HG02798 (cell line): Measurements from ENCODE around the gene CDC42.
"Not testable (repeated sequence)": the region's sequence is repeated elsewhere in the genome, so short reads cannot be mapped to it uniquely, and the experiment has no call there.

Source experiments
- ATAC-seq: cut with Tn5 transposase; IDR thresholded peaks from one replicate; pipeline ENCODE4 v1.9.1; 2021; ENCODE audit warnings: mild to moderate bottlenecking; ENCODE audit not compliant: unreplicated experiment, poor library complexity

Gene CDC42

GRCh38 chr1:22064751-22065402 is 12.4 kb downstream of the CDC42 start:
- no peak for ATAC-seq

- no peak for ATAC-seq
Measured at GRCh38 chr1:22071511-22071910, 19.0 kb downstream of the CDC42 start.

- no peak for ATAC-seq
Measured at GRCh38 chr1:22074803-22075202, 22.3 kb downstream of the CDC42 start.

- no peak for ATAC-seq
Measured at GRCh38 chr1:22075718-22076117, 23.2 kb downstream of the CDC42 start.

GRCh38 chr1:22076346-22076745 is 23.8 kb downstream of the CDC42 start:
- ATAC-seq, result no peak

DNA sequence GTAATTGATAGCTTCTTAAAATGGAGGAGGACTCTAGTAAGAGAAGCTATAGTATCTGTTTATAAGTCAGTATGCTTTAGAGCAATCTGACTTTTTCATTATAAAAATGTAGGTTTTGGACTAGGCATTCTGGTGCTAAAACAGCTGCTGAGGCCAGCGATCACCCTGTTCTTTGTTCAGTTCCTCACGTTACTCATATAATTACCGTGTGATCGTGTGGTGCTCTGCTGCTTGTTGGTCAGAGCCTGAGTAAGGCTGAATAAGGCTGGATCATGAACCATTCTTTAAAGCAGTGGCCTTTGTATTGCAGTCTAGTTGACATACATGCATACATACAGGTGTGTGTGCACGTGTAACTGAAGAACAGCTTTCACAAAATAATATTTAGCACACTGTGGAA is 25.2 kb downstream of the CDC42 start:
- ATAC-seq, result no peak

GRCh38 chr1:22078133-22078532 is 25.6 kb downstream of the CDC42 start:
- ATAC-seq, result no peak

DNA sequence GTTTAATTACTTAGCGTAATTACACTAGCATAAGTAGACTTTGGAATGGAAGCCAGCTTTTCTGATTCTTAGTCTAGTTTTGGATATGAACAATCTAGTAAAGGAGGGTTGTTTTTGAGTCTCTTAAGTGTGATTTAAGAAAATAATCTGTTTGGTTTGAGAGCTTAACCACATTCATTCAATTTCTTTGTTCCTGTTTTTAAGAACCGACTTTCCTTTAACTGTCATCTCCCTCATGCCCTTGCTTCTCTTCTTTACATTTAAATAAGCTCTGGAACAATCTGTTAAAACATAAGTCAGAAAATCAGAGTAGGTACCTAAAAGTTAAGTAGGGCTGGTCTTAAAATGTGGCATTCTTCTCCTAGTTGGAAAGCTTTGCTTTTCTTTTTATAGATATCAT is 27.7 kb downstream of the CDC42 start:
- no peak for ATAC-seq

DNA sequence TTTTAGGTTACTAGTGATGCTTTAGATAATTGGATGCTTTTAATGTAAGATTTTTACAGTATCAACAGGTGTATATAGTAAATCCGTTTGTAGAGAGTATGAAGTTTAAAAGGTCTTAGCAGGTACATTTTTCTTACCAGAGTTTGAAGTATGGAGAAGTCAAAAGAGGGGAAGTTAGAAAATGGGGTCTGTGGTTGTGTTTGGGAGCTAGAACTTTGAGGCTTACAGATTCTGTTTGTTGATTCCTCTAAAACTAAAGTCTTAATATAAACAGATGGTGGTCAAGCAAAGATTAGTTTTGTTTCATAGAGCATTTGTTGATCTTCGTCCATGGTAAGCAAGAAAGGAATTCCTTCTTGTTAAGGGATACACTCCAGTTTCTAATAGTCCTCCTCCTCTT is 35.8 kb downstream of the CDC42 start:
- ATAC-seq, result no peak

GRCh38 chr1:22089134-22089571 is 36.6 kb downstream of the CDC42 start:
- no peak for ATAC-seq

DNA sequence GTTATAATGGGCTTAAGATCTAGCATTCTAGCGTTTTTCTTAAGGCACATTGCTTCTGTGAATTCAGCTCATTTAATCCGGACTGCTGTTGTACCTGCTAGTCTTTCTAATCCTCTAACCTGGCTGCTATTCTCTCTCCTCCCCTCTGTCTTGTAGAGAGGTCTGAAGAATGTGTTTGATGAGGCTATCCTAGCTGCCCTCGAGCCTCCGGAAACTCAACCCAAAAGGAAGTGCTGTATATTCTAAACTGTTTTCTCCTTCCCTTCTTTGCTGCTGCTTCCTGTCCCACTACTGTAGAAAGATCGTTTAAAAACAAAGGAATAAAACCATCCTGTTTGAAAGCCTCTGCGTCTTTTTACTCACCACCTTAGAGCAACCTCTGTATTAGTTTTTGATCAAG is 37.3 kb downstream of the CDC42 start:
- no peak for ATAC-seq

DNA sequence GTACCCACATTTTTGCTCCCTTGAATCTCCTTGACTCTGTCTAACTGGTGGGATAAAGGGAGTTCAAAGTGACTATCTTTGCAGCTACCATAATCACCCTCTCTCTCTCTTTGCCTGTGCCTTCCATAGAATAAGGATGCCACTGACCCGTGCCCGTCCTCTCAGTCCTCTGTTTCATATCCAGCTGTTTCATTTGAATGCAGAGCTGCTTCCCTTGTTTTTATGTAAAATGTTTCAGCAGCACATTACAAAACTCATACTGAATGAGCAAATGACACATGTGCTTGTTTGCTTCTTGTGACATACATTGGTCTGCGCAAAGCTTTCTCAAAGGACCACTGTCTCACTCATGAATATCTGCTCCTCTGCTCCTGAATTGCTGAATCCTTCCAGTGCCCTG is 38.4 kb downstream of the CDC42 start:
- ATAC-seq, result no peak

DNA sequence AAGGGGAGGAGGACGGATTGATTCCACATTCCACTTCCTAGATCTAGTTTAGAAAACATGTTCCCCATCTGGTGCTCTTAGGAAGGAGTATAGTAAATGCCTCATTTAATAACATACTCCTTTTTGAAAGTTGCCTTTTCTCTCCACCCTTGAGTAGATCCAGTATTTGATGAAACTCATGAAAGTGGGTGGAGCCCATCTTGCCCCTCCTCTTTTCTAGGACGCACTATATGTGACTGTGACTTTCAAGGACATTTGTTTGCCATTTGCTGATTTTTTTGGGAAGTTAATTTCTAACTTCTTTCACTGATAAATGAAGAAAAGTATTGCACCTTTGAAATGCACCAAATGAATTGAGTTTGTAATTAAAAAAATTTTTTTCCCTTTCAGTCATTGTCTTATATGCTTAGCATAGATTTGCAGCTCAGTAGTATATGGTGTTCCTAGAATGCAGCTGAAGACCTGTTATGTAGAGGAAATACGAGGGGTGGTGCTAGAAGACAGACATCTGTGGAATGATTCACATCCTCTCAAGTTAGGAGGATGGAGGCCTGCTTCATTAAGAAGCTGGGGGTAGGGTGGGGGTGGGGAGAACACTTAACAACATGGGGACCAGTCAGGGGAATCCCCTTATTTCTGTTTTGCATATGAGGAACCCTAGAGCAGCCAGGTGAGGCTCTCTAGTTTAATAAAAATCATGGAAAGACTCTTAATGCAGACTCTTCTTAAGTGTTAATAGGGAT is 39.7 kb downstream of the CDC42 start:
- ATAC-seq, result not testable (repeated sequence)

- no peak for ATAC-seq
Measured at GRCh38 chr1:22093513-22093912, 41.0 kb downstream of the CDC42 start.

DNA sequence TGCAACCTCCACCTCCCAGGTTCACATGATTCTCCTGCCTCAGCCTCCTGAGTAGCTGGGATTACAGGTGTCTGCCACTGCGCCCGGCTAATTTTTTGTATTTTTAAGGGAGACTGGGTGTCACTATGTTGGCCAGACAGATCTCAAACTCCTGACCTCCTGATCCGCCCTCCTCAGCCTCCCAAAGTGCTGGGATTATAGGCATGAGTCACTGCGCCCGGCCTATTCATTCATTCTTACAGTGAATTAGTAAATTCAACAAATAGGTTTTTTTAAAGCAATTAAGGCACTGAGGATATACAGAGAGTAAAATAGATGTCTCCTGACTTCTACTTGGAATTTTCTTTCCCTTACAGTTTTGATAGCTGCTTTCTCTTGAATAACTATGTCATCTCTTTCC is 43.5 kb downstream of the CDC42 start:
- ATAC-seq, result no peak

DNA sequence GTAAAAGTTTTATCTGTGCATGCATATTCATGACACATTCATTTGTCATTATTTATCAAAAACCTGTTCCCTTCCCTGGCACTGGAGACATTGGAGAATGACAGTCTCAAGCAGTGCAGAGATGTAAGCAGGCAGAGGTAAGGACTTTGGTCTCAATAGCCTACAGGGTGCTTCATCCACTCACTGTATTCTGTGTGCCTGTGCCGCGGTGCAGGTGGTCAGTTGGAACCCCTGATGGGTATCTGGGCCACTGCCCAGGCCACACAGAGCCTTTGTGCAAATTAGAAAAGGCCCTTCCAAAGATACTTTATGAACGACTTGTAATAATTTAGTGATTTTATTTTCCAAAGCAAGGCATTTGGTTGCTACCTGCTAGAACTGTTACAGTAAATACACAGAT is 44.0 kb downstream of the CDC42 start:
- ATAC-seq, result no peak

DNA sequence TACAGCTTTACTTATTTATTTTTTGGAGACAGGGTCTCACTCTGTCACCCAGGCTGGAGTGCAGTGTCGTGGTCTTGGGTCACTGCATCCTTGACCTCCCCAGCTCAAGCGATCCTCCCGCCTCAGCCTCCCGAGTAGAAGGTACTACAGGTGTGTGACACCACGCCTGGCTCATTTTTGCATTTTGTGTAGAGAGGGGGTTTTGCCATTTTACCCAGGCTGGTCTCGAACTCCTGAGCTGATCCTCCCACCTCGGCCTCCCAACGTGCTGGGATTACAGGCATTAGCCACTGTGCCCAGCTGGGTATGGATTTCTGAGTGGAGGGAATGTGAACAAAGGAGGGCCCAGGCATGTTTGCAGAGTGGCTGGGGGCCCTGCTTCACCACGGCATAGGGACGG is 46.2 kb downstream of the CDC42 start:
- no peak for ATAC-seq

DNA sequence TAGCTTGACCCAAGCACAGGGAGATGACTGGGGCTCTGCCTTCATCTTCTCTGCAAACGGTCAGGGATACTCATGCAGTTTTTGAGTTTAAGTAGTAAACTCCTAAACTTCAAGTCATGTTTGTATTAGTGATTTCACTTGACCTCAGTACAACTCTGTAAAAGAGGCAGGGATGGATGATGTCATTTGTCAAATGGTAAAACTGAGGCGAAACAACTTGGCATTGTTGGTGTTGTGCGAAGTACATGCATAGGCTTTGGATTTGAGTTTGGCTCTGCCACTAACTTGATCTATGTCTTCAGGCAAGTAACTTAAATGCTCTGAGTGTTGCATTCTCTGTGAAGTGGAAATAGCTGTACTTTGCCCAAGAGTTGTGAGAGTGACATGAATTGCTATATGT is 47.7 kb downstream of the CDC42 start:
- no peak for ATAC-seq

- ATAC-seq, result no peak
Measured at GRCh38 chr1:22101199-22101598, 48.7 kb downstream of the CDC42 start.

- no peak for ATAC-seq
Measured at GRCh38 chr1:22101995-22102394, 49.5 kb downstream of the CDC42 start.

- no peak for ATAC-seq
Measured at GRCh38 chr1:22102746-22103145, 50.2 kb downstream of the CDC42 start.

- no peak for ATAC-seq
Measured at GRCh38 chr1:22104094-22104493, 51.6 kb downstream of the CDC42 start.
